ENCODE results near the gene FHAD1. TPM values are rescaled to one million over a fixed set of nuclear protein-coding genes. Genes with fewer than 3 reads are reported as not detected.
A peak's percentile ranks its signal among the peaks of the same experiment; 100 is the strongest.

Gene FHAD1
- total and polyA plus RNA-seq, 9 of the 15 experiments (the other 6 are each of a cell fraction or from before 2014, with no cell fraction given): 0.32 to 2.1 (median 1.5) TPM; not detected in 1

GRCh38 chr1:15323351-15323988 is 76.4 kb downstream of the FHAD1 start (continued):
- TF ChIP-seq RAD21 (CRISPR knock-in tag; conservative IDR thresholded peaks at IDR 0.05 in 1 of 2, IDR thresholded peaks at IDR 0.05 in 1 of 2) (peak; percentile 90), RCOR1 (IDR thresholded peaks at IDR 0.05; ENCODE audit: borderline replicate concordance in 1 of 2, low read depth in 2 of 2, low read length in 2 of 2) (peak in 1 of 2 experiments; percentile 46; a peak in 1 of 4 replicates), DPF2 (IDR thresholded peaks at IDR 0.05) (0 out of 2 replicates have a peak, but pooled peaks have one; percentile 3), ERF (CRISPR knock-in tag; IDR thresholded peaks at IDR 0.05) (no peak), ZSCAN29 (IDR thresholded peaks at IDR 0.05) (no peak), HNRNPH1 (optimal IDR thresholded peaks at IDR 0.05; ENCODE audit: low read depth, low read length) (no peak), DNMT1 (IDR thresholded peaks at IDR 0.05) (no peak), ZNF639 (CRISPR knock-in tag; conservative IDR thresholded peaks at IDR 0.05 in 1 of 2, IDR thresholded peaks at IDR 0.05 in 1 of 2) (0 out of 4 replicates have a peak, but pooled peaks of 1 of the 2 experiments have one; percentile 14), NRF1 (conservative IDR thresholded peaks at IDR 0.05 in 1 of 2, IDR thresholded peaks at IDR 0.05 in 1 of 2) (peak; percentile 53 to 67; a peak in 3 of 4 replicates), POLR2B (IDR thresholded peaks at IDR 0.05; ENCODE audit: low read depth, partially characterized antibody) (no peak), NCOA4 (IDR thresholded peaks at IDR 0.05; ENCODE audit: partially characterized antibody) (no peak), L3MBTL2 (IDR thresholded peaks at IDR 0.05) (peak; percentile 18; the same call in 1 of the 2 replicates), EWSR1 (IDR thresholded peaks at IDR 0.05; ENCODE audit: borderline replicate concordance, low read depth, partially characterized antibody) (no peak), CTCFL (IDR thresholded peaks at IDR 0.05; ENCODE audit: borderline replicate concordance, insufficient read depth, low read depth, low read length, poor library complexity, severe bottlenecking) (peak; percentile 39), MAFF (IDR thresholded peaks at IDR 0.05; ENCODE audit: low read length) (no peak), ZNF263 (CRISPR knock-in tag; IDR thresholded peaks at IDR 0.05; ENCODE audit: borderline replicate concordance) (0 out of 2 replicates have a peak, but pooled peaks have one; percentile 25), FOS (IDR thresholded peaks at IDR 0.05; ENCODE audit: extremely low read depth, insufficient read length) (no peak), DEAF1 (CRISPR knock-in tag; IDR thresholded peaks at IDR 0.05) (peak; percentile 89), YBX1 (IDR thresholded peaks at IDR 0.05) (no peak), MAZ (CRISPR knock-in tag; conservative IDR thresholded peaks at IDR 0.05 in 1 of 2, IDR thresholded peaks at IDR 0.05 in 1 of 2) (peak; percentile 42 to 66; a peak in 3 of 4 replicates), BHLHE40 (IDR thresholded peaks at IDR 0.05; ENCODE audit: low read length) (0 out of 2 replicates have a peak, but pooled peaks have one; percentile 42)

All from K562 (cell line).